Left colon (tissue), 2 donors: ENCODE data around the gene ATXN3L. TPM values are rescaled to one million over a fixed set of nuclear protein-coding genes. Genes with fewer than 3 reads are reported as not detected.

Source experiments
- ATAC-seq: fragments of 200-7000 bp; cut with Tn5 transposase; one replicate; pipeline ENCODE4 v1.9.1; 2020; ENCODE audit warnings: mild to moderate bottlenecking, moderate library complexity
- DNase-seq, 2 donors: peaks; one replicate each; pipeline ENCODE4 v3.0.0-alpha.2; 2020
- intact Hi-C, 2 donors: fragments of 100-400 bp; cut with DNase I in 1 of 2; cut with micrococcal nuclease in 1 of 2; formaldehyde crosslinking; loops; one replicate each; pipeline versions ENCODE4 v1.11.2 to v1.14.0; 2022; cut with DNase I, micrococcal nuclease
- long read RNA-seq: library from polyadenylated mRNA; unstranded; transcript quantifications from one replicate; pipeline ENCODE4 v2.0.0, GENCODE V29; 2021
- total RNA-seq, 2 donors: library from RNA; stranded (reverse); fragmentation: NEBNext Ultra II Directional; extraction: Animal tissue kit (Norgen Biotek cat#: 25700); gene quantifications; one replicate each; pipeline ENCODE4 v1.2.1, GENCODE V29; 2021
- donor health status: DM: no; HTN: no; CAD: no.
- donor health status: DM: yes; HTN: yes; CAD: no.

ATXN3L gene
- not detected for total RNA-seq
- long read RNA-seq: 0 reads

DNA sequence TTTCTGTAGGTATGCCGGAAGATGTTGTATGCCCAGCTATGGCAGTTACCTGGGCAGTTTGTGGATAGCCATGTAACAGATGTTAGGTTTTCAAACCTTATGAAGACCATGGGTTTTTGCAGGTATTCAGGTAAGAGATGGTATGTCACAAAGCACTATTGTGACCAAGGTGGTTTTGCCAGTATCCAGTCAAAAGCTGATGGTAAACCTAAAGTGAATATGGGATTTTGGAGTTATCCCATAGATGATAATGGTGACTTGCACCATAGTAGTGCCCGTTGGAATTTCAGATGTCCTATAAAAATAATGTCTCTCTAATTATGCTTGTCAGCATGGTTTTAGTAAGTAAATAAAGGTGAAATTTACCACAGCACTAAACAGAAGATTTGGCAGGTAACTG, at the start of gene ATXN3L:
TSS of gene ATXN3L (minus strand) at position 101 of the 400 bp plus-strand sequence. CDS start 119 bp downstream, outside the sequence.
- intact Hi-C loops: no loop called here
- DNase-seq (no peak), ATAC-seq (no peak)

DNA sequence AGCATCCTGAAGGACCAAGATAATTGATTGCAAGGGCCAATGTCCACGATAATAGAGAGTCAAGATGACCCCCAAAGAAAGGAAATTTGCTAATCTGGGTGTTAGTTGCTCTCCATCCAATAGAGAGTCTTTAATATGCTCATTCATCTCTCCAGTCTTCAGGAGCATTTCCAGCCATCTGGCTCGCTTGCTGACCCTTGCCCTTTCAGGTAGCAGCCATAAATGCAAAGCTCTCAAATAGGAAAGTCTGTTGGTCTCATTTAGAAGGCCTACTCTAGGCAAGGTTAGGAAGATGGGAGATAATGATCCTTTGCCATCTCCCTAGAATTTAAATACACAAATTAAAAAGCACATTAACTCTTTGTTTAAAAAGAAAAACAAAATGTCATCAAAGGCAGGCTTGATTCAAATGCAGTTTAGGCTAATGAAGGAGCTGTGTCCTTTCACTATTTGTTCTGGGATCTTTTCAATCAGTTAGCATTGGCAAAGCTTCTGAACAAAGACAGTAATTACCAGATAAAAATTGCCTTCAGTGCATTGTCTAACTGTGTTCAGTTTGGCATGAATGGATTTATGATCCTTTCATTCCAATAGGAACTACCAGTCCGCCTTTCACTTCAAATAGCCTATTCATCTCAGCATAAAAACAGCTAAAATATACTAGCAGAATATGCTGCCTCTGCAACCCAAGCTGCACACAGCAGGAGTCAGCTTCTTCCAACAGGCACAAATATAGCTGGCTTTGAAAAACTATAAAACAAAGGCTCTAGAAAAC, 49.6 kb upstream of the ATXN3L start:
- no peak for ATAC-seq

DNA sequence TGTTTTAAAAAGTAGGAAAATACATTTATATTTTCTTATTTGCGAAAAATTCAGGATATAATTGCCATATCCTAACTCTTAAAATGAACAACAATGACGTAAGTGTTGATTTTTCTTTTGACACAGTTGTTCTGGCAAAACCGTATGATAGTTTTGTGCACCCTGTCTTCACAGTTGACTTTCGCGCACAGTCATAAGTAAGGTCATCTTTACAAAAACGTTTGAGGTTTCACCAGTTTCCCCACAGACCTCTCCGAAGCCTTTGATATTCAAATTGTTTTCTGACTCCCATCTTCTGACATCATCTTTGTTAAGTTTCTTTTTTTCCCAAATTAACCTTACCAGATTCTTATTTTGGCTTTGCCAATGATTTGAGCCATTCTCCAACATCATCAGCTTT, 48.1 kb upstream of the ATXN3L start:
- no peak for ATAC-seq
- intact Hi-C loops: no loop called here
- DNase-seq: no peak

More for the DNA sequence above, 49.6 kb upstream of the ATXN3L start:
- DNase-seq: no peak
- intact Hi-C loops: no loop called here

DNA sequence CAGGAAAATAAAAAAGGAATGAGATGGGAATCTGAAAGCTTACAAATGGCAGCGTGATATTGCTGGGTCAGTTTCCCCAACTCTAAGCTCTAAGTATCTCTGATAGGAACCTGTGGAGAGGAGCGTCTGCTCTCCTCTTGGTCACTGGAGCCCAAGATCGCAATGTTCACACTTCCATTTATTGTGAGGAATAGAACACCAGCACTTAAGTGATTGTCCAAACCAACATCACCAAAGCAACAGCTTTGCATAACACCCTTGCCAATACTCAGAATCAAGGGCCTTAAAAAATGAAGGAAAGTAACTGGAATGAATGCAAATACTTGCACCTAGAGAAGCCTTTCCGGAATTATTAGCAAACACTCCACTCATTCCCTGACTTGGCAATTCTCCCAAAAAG, 46.8 kb upstream of the ATXN3L start:
- ATAC-seq: no peak
- intact Hi-C loops: no loop called here
- DNase-seq: no peak

DNA sequence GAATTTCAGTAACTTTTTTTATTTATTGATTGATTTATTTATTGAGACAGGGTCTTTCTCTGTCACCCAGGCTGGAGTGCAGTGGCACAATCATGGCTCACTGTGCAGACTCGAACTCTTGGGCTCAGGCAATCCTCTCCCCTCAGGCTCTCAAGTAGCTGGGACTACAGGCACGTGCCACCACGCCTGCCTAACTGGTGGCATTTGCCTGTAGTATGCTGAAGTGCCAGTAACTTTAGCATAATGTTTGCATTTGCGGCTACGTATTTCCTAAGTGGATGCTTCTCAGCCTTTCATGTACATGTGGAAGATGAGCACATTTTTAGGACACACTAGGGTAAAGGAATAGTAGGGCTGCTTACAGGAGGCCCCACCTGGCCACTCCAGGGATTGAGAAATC, 45.3 kb upstream of the ATXN3L start:
- no peak for DNase-seq
- intact Hi-C loops: no loop called here
- no peak for ATAC-seq

GRCh38 chrX:13364230-13364857, 44.5 kb upstream of the ATXN3L start:
- DNase-seq (no peak), ATAC-seq (no peak)
- intact Hi-C loops: no loop called here

DNA sequence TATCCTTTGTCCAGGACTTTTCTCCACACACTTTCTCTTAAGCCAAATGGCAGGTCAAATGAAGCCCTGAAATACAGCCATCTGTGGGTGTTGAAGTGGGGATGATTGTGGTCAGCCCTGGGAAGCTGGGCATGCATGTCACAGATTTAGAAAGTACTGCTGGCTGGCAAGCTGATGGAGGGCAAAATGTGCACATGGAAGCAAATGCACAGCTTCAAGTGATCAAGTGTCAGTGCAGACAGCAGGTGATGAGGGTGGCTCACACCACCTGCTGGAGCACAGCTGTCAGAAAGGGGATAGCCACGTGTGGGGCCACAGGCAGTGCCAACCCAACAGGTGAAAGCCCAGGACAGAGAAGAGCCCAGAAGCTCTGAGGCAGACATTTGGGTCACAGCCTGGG, 40.3 kb upstream of the ATXN3L start:
- no peak for DNase-seq
- peak; percentile 57 for ATAC-seq
- intact Hi-C loops: no loop called here

- intact Hi-C loops: no loop called here
- ATAC-seq: no peak
These were observed 38.1 kb upstream of the ATXN3L start for GRCh38 chrX:13357925-13358324.

DNA sequence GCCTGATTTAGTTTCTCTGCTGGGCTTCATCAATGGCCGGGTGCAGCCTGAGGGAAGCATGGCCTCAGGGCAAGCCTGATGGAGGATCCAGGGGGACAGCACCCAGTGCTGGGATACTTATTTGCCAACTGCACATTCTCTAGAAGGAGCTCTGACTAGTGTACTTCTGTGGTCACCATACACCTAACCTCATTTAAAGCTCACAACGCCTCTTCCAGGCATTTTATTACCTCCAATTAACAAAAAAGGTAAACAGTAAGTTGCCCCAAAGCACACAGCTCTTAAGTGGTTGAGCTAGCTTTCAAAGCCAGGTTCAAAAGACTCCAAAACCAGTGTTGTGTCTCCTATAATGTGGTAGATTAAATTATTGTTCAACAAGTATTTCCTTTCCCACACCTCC, 26.8 kb upstream of the ATXN3L start:
- peak in 1 of 2 donors; percentile 10 for DNase-seq
- intact Hi-C loops: no loop called here

More at GRCh38 chrX:13357925-13358324, 38.1 kb upstream of the ATXN3L start:
- DNase-seq: no peak

GRCh38 chrX:13345438-13345837, 25.6 kb upstream of the ATXN3L start:
- ATAC-seq: no peak
- DNase-seq: no peak
- intact Hi-C loops: no loop called here

More for the DNA sequence above, 26.8 kb upstream of the ATXN3L start:
- peak; percentile 95 for ATAC-seq

DNA sequence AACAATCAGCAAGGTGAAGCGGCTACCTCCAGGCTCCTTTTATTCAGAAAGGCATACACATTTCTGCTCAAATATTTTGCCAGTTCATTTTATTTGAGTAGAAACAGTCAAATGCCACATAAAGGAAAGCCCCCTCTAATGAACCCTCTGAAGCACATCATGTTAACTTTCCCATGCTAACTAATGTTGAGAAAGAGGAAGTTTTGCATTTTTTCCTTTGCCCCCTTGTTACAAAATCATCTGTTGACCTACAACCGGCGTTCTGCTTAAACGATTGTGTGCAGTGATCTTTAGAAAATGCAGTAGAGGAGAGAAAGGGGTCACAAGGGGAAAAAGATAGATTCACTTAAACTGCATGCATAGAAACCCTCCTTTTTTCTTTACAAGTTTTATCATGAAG, 25.2 kb upstream of the ATXN3L start:
- DNase-seq (no peak), ATAC-seq (no peak)
- intact Hi-C loops: no loop called here

GRCh38 chrX:13341491-13342101, 21.7 kb upstream of the ATXN3L start:
- DNase-seq (no peak), ATAC-seq (no peak)
- intact Hi-C loops: no loop called here

DNA sequence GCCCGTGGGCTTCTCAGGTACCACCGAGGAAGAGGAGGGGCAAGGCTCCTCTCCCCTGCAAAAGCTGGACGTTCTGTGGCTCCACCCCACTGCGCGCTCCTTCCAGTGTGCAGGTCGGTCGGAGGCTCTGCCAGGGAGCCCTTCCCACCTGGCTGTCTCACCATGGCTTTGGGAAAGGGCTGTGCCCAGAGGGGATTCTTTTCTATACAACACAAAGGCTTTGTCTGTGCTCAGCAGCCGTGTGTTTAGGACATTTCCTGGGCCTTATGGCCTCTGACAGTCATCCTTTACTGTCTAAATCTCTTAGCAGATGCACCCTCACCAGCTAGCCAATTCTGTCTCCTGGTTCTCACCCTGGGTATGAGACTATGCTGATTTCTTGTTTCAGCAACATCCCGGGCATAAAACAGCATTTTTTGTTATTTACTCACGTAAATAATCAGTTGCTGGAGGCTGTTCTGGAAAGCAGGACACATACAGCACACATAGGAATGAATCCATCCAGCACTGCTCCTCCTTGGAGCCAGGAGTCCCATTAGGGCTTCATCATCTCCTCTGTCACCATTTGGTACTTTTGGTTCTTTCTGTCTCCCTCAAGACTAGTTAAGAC, 20.4 kb upstream of the ATXN3L start:
- intact Hi-C loops: no loop called here
- no peak for ATAC-seq
- no peak for DNase-seq

- intact Hi-C loops: no loop called here
These were observed 19.8 kb upstream of the ATXN3L start for GRCh38 chrX:13339607-13340006.

GRCh38 chrX:13338996-13339515, 19.2 kb upstream of the ATXN3L start:
- intact Hi-C loops: no loop called here
- no peak for DNase-seq
- no peak for ATAC-seq

More at GRCh38 chrX:13339607-13340006, 19.8 kb upstream of the ATXN3L start:
- DNase-seq (peak; percentile 20 to 54), ATAC-seq (peak; percentile 98)

DNA sequence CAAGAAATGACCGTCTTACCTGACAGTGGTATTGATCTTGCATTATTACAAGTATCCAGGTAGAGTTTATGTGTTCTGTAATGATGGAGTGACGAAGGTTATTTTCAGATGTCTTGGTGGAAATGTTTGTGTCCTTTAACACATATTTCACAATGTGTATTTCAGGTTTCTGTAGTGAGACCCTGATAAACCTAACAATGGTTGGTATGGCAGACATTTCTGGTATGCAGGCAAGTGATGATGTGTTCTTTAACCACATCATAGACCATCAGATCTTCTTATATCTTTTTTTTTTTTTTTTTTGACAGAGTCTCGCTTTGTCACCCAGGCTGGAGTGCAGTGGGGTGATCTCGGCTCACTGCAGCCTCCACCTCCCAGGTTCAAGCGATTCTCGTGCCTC, 14.6 kb upstream of the ATXN3L start:
- DNase-seq (no peak), ATAC-seq (no peak)
- intact Hi-C loops: no loop called here

DNA sequence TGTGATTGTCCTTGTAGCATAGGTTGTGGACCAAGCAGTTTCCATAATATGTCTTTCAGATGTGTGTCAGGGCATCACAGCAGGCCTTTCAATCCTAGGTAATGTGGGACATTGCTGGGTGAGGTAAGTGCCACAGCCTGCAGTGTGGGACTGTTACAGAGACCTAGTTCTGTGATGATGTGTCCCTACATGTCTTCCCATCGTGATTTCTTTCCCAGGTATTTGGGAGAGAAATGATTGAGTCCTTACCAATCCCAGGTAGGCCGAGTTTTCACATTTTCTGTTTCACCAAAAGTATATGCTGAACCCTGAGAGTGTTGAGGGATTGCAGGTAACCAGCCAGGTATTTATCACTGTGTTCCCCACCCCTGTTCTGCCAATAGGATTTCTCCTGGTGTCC, 10.6 kb upstream of the ATXN3L start:
- DNase-seq: no peak
- ATAC-seq: no peak
- intact Hi-C loops: no loop called here

GRCh38 chrX:13327666-13328065, 7.8 kb upstream of the ATXN3L start:
- ATAC-seq (no peak), DNase-seq (no peak)
- intact Hi-C loops: no loop called here

DNA sequence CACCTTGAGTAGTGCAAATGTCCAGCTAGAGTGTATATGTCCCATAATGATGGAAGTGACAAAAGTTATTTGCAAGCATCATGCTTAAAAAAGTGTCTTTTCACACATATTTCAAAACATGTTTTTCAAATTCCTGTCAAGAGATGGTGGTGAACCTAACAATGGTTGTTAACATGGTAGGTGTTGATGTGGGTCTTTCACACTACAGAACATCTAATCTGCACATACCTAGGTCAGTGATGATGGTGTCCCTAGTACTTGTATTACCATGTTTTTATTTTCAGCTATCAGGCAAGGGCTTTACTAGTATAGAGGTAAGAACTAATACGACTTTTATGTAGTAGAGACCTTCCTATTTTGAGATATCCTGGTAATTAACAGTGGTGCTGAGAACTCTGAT, 3.4 kb upstream of the ATXN3L start:
- ATAC-seq: no peak
- no peak for DNase-seq
- intact Hi-C loops: no loop called here
